CD14-positive monocyte (primary cell): Measurements from ENCODE around the gene CBY1. TPM values are rescaled to one million over a fixed set of nuclear protein-coding genes. Genes with fewer than 3 reads are reported as not detected.

Source experiments
- DNase-seq, 3 donors: peaks; one replicate each; pipeline ENCODE4 v3.0.0-alpha.2; 2011 to 2022
- H2AFZ ChIP-seq: 2 replicates; pipeline ENCODE4 v1.6.0; 2012; ENCODE audit warnings: mild to moderate bottlenecking, low read depth, low read length, inconsistent platforms; ENCODE audit not compliant: insufficient read depth, poor library complexity, severe bottlenecking
- H3K27ac ChIP-seq, 2 donors: 1 replicate in 1 of 2; 2 replicates in 1 of 2; pipeline ENCODE4 v1.5.1; 2012 to 2013; ENCODE audit warnings: low read length in 2 of 2, control low read depth in 1 of 2, inconsistent platforms in 1 of 2, low read depth in 1 of 2, mild to moderate bottlenecking in 1 of 2
- H3K27me3 ChIP-seq, 2 donors: one replicate each; pipeline versions ENCODE4 v1.6.0 to v1.6.1; 2011 to 2013; ENCODE audit warnings: low read length in 2 of 2; ENCODE audit not compliant: control insufficient read depth in 2 of 2, insufficient read depth in 2 of 2
- H3K36me3 ChIP-seq, 2 donors: replicated peaks in 1 of 2; 1 replicate in 1 of 2; 2 replicates in 1 of 2; pipeline versions ENCODE4 v1.5.1 to v1.6.1; 2012 to 2013; ENCODE audit warnings: low read length in 2 of 2, control low read depth in 1 of 2, inconsistent platforms in 1 of 2, mild to moderate bottlenecking in 1 of 2; ENCODE audit not compliant: insufficient read depth in 2 of 2, control insufficient read depth in 1 of 2
- H3K4me1 ChIP-seq, 2 donors: 1 replicate in 1 of 2; 2 replicates in 1 of 2; pipeline versions ENCODE4 v1.5.1 to v1.6.1; 2012 to 2013; ENCODE audit warnings: low read length in 2 of 2, control low read depth in 1 of 2, inconsistent platforms in 1 of 2, mild to moderate bottlenecking in 1 of 2, moderate library complexity in 1 of 2; ENCODE audit not compliant: insufficient read depth in 2 of 2, control insufficient read depth in 1 of 2
- H3K4me2 ChIP-seq: replicated peaks from 2 replicates; pipeline ENCODE3; 2012; ENCODE audit warnings: low read length, moderate library complexity, mild to moderate bottlenecking; ENCODE audit not compliant: poor library complexity, severe bottlenecking; ENCODE audit errors: extremely low read depth
- H3K4me3 ChIP-seq, 3 experiments: fragments of 200-600 bp in 1 of 3; sonication (generic) in 1 of 3; replicated peaks in 1 of 3; 1 replicate in 2 of 3; 2 replicates in 1 of 3; pipeline ENCODE4 v1.5.1; 2011 to 2013; ENCODE audit warnings: low read length in 3 of 3, mild to moderate bottlenecking in 3 of 3, control low read depth in 2 of 3, low read depth in 2 of 3, inconsistent platforms in 1 of 3, moderate library complexity in 1 of 3
- H3K79me2 ChIP-seq: 2 replicates; pipeline ENCODE4 v1.6.0; 2012; ENCODE audit warnings: mild to moderate bottlenecking, control low read depth, inconsistent platforms, low read length, moderate library complexity; ENCODE audit not compliant: insufficient read depth
- H3K9ac ChIP-seq: 2 replicates; pipeline ENCODE4 v1.6.0; 2017; ENCODE audit warnings: low read length, mild to moderate bottlenecking; ENCODE audit not compliant: insufficient read depth, poor library complexity, severe bottlenecking
- H3K9me3 ChIP-seq, 2 donors: replicated peaks in 1 of 2; 1 replicate in 1 of 2; 2 replicates in 1 of 2; pipeline versions ENCODE4 v1.5.1 to v1.6.1; 2012 to 2013; ENCODE audit warnings: low read length in 2 of 2, control low read depth in 1 of 2; ENCODE audit not compliant: control insufficient read depth in 1 of 2, insufficient read depth in 1 of 2
- H4K20me1 ChIP-seq: 2 replicates; pipeline ENCODE4 v1.6.0; 2012; ENCODE audit warnings: mild to moderate bottlenecking, low read length, control low read depth, moderate library complexity; ENCODE audit not compliant: insufficient read depth
- H3K27ac Mint-ChIP-seq, 7 donors: one replicate each; pipeline ENCODE4 v1.8.0; 2020; ENCODE audit warnings: mild to moderate bottlenecking in 7 of 7, mixed read lengths in 7 of 7, moderate library complexity in 6 of 7, inconsistent platforms in 2 of 7
- H3K27me3 Mint-ChIP-seq, 3 donors: one replicate each; pipeline ENCODE4 v1.8.0; 2021 to 2022; ENCODE audit warnings: low read depth in 3 of 3, mild to moderate bottlenecking in 3 of 3, mixed read lengths in 3 of 3, moderate library complexity in 3 of 3, inconsistent platforms in 1 of 3
- H3K36me3 Mint-ChIP-seq, 2 donors: one replicate each; pipeline ENCODE4 v1.8.0; 2020; ENCODE audit warnings: mixed read lengths in 2 of 2, inconsistent platforms in 1 of 2, mild to moderate bottlenecking in 1 of 2
- H3K4me1 Mint-ChIP-seq: one replicate; pipeline ENCODE4 v1.8.0; 2020; ENCODE audit warnings: mild to moderate bottlenecking, mixed read lengths
- H3K4me3 Mint-ChIP-seq, 2 donors: one replicate each; pipeline ENCODE4 v1.8.0; 2020; ENCODE audit warnings: mild to moderate bottlenecking in 2 of 2, mixed read lengths in 2 of 2, moderate library complexity in 1 of 2
- H3K9me3 Mint-ChIP-seq, 7 donors: one replicate each; pipeline ENCODE4 v1.8.0; 2020 to 2022; ENCODE audit warnings: mixed read lengths in 7 of 7, mild to moderate bottlenecking in 6 of 7, moderate library complexity in 6 of 7, inconsistent platforms in 2 of 7
- WGBS: methylation state at CpG from one replicate; pipeline ENCODE4 v1.1.5; 2013; ENCODE audit warnings: missing lambda C conversion rate; ENCODE audit not compliant: insufficient coverage; 5-methylcytosine and 5-hydroxymethylcytosine counted together
- intact Hi-C, 2 donors: fragments of 100-400 bp; cut with micrococcal nuclease; formaldehyde crosslinking; loops; one replicate each; pipeline versions ENCODE4 v1.15.0 to v1.15.1; 2023
- polyA plus RNA-seq, 3 donors: library from polyadenylated mRNA; depleted of rRNA in 1 of 3; unstranded in 2 of 3; stranded (reverse) in 1 of 3; fragments of 300-500 nt in 2 of 3; fragments of >200 nt in 1 of 3; fragmentation: Illumina TruSeq in 2 of 3; gene quantifications; 1 replicate in 2 of 3; 2 replicates in 1 of 3; pipeline ENCODE4 v1.2.3, GENCODE V29; 2012 to 2021
- TF ChIP-seq, protein P1 (sequence below): fragments of 200-600 bp; IDR thresholded peaks from one replicate; pipeline ENCODE4 v1.8.0; 2022; ENCODE audit warnings: antibody characterized with exemption, mild to moderate bottlenecking

Gene CBY1
- polyA plus RNA-seq, 3 donors = 1.1 to 4.1 (median 1.7) TPM

DNA sequence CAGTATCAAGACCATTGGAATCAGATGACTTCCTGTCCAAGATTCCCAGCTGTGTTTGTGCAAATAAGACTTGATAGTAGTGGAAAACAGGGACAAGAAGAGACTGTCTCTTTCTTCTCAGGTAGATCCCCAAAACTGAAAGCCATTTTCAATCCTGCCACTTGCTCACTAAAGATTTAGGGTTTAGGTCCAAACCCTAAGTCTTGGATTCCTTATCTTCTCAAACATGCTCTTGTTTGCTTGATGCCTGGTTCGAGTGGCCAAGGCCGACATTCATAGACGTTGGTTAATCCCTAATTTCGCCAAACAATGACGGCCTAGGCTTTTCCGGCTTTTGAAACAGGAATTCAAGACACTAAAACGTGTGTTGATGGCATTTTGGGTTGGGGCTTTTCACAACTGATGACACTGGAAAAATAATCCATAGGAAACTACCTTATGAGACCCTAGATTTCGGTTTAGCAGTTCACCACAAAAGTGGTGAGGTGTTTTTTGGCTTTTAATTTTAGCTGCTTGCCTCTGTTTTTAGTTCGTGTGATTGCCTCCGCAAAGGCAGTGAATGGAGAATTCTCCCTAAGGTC, 48.3 kb downstream of the CBY1 start:
- TF ChIP-seq, protein P1, sequence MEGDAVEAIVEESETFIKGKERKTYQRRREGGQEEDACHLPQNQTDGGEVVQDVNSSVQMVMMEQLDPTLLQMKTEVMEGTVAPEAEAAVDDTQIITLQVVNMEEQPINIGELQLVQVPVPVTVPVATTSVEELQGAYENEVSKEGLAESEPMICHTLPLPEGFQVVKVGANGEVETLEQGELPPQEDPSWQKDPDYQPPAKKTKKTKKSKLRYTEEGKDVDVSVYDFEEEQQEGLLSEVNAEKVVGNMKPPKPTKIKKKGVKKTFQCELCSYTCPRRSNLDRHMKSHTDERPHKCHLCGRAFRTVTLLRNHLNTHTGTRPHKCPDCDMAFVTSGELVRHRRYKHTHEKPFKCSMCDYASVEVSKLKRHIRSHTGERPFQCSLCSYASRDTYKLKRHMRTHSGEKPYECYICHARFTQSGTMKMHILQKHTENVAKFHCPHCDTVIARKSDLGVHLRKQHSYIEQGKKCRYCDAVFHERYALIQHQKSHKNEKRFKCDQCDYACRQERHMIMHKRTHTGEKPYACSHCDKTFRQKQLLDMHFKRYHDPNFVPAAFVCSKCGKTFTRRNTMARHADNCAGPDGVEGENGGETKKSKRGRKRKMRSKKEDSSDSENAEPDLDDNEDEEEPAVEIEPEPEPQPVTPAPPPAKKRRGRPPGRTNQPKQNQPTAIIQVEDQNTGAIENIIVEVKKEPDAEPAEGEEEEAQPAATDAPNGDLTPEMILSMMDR = no peak
- H3K36me3 ChIP-seq = peaks cover 0 to 4% of the 10 kb centered on the region in 2 donors
- peak overlapping the region; percentile 94 to 97 (median 95) for H3K27ac Mint-ChIP-seq
- DNase-seq = peak in 1 of 3 donors; percentile 34
- peaks cover 48% of the 10 kb centered on the region for H3K79me2 ChIP-seq
- peaks cover 2 to 13% of the 10 kb centered on the region in 2 donors for H3K36me3 Mint-ChIP-seq
- WGBS = 30% methylated on average over 6 of the region's 10 CpGs
- peak overlapping the region; percentile 22 for H3K9ac ChIP-seq
- H3K27ac ChIP-seq = peak overlapping the region; percentile 62 to 79
- H3K9me3 Mint-ChIP-seq = no peaks in the 10 kb centered on the region
- H3K4me3 ChIP-seq = peak overlapping the region; percentile 22 to 63 (median 44)
- H3K4me1 Mint-ChIP-seq = peaks cover 53% of the 10 kb centered on the region
- H3K9me3 ChIP-seq = no peaks in the 10 kb centered on the region
- peaks cover 34% of the 10 kb centered on the region for H4K20me1 ChIP-seq
- peaks cover 0 to 2% of the 10 kb centered on the region in 2 donors for H3K27me3 ChIP-seq
- H3K4me1 ChIP-seq = peaks cover 50 to 56% of the 10 kb centered on the region in 2 donors
- H3K4me2 ChIP-seq = peak overlapping the region; percentile 68
- H2AFZ ChIP-seq = peak overlapping the region; percentile 7
- peaks cover 6 to 13% (median 8%) of the 10 kb centered on the region in 3 donors for H3K27me3 Mint-ChIP-seq
- H3K4me3 Mint-ChIP-seq = peak overlapping the region; percentile 74 to 83
- intact Hi-C loops = loop anchor here (5.0 kb wide), 2 partner anchors 48 to 53 kb away; partner anchors contain the start of gene SUN2 (in 1 of the 2)

DNA sequence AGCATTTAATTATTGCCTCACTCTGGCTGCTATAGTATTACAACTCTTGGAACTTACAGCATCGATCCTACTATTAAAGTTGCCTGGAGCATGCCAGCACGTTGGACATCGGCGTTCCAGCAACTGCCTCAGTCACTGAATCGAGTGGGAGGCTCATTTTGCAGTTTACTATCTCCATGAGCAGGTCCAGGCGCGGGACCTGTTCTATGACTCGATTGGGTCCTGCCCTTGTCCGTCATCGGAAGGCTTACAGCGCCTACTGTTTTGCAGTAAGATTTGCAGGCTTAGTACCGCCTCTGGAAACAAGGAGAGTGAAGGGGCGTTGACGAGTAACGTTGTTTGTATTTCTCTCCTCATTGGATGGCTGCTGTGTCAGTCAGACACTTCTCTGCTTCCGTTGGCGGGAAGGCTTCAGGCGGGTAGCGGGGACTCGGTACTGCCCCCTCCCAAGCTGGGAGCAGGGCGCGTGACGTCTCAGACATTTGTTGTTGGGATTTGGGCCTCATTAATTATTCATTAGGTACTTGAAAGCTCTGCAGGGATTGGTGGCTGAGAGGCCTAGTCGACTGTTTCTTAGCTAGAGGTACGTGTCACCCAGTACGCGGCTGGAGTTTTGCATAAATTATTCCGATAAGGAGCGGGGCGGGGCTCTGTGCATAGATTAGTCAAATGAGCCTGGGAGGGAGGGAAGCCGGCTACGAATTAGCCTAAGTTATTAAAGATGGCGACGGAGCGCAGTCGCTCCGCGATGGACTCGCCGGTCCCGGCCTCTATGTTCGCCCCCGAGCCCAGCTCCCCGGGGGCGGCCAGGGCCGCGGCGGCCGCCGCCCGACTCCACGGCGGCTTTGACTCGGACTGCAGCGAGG, 49.0 kb downstream of the CBY1 start, which contains the start of gene GTPBP1:
TSS of gene GTPBP1 (plus strand) at position 710 of the 866 bp plus-strand sequence. CDS start at position 722, 12 bp downstream.
- peaks cover 0 to 11% of the 10 kb centered on the region in 2 donors for H3K36me3 ChIP-seq
- no peaks in the 10 kb centered on the region for H3K9me3 ChIP-seq
- peak within 1 kb of the TSS; percentile 62 to 85 for H3K27ac ChIP-seq
- TF ChIP-seq, protein P1 = no peak
- Mint-ChIP-seq H3K27me3 (peaks cover 5 to 13% (median 8%) of the 10 kb centered on the region in 3 donors), H3K36me3 (peaks cover 7 to 13% of the 10 kb centered on the region in 2 donors), H3K4me3 (peak within 1 kb of the TSS; percentile 92), H3K9me3 (no peaks in the 10 kb centered on the region), H3K4me1 (peaks cover 50% of the 10 kb centered on the region), H3K27ac (peak within 1 kb of the TSS; percentile 94 to 97 (median 95))
- peaks cover 48% of the 10 kb centered on the region for H3K79me2 ChIP-seq
- H3K9ac ChIP-seq = peak within 1 kb of the TSS; percentile 94
- 0% methylated on average over 55 of the region's 55 CpGs for WGBS
- DNase-seq = peak; percentile 100
- H3K4me2 ChIP-seq = peak within 1 kb of the TSS; percentile 88
- peak within 1 kb of the TSS; percentile 44 for H2AFZ ChIP-seq
- H4K20me1 ChIP-seq = peaks cover 41% of the 10 kb centered on the region
- peaks cover 0 to 2% of the 10 kb centered on the region in 2 donors for H3K27me3 ChIP-seq
- peaks cover 47 to 53% of the 10 kb centered on the region in 2 donors for H3K4me1 ChIP-seq
- intact Hi-C loops = loop anchor here (5.0 kb wide), 2 partner anchors 47 to 52 kb away; partner anchors contain the start of gene SUN2 (in 1 of the 2)
- peak within 1 kb of the TSS; percentile 87 to 98 (median 88) for H3K4me3 ChIP-seq
